OCI-LY1 (cell line): ENCODE data around the gene TMCC1.
A peak's percentile ranks its signal among the peaks of the same experiment; 100 is the strongest.

ENCODE experiments used
- H2AFZ ChIP-seq: fragments of 200-600 bp; sonication (generic), shearing (Covaris generic); 2 replicates; pipeline ENCODE4 v1.6.0; 2014; ENCODE audit warnings: antibody characterized with exemption, mild to moderate bottlenecking, low read length
- H3F3A ChIP-seq: fragments of 200-600 bp; sonication (generic), shearing (Covaris generic); 2 replicates; pipeline ENCODE4 v1.6.0; 2014; ENCODE audit warnings: mild to moderate bottlenecking, antibody characterized with exemption, low read length, moderate library complexity; ENCODE audit not compliant: insufficient read depth
- H3K27ac ChIP-seq: fragments of 200-600 bp; sonication (generic); 2 replicates; pipeline ENCODE4 v1.5.1; 2014; ENCODE audit warnings: low read length, mixed run types, mild to moderate bottlenecking, low read depth; ENCODE audit not compliant: poor library complexity, severe bottlenecking
- H3K27me3 ChIP-seq: fragments of 200-600 bp; sonication (generic); 2 replicates; pipeline ENCODE4 v1.6.0; 2014; ENCODE audit warnings: antibody characterized with exemption, mild to moderate bottlenecking, low read length, moderate library complexity; ENCODE audit not compliant: insufficient read depth
- H3K36me3 ChIP-seq: fragments of 200-600 bp; sonication (generic); 2 replicates; pipeline ENCODE4 v1.6.1; 2014; ENCODE audit warnings: mild to moderate bottlenecking, antibody characterized with exemption, low read length, moderate library complexity, mixed read lengths; ENCODE audit not compliant: insufficient read depth
- H3K4me1 ChIP-seq: fragments of 200-600 bp; sonication (generic); 2 replicates; pipeline ENCODE4 v1.5.1; 2014; ENCODE audit warnings: mild to moderate bottlenecking, low read length, moderate library complexity; ENCODE audit not compliant: insufficient read depth, severe bottlenecking
- H3K4me2 ChIP-seq: fragments of 200-600 bp; sonication (generic), shearing (Covaris generic); 2 replicates; pipeline ENCODE4 v1.6.1; 2014; ENCODE audit warnings: low read length
- H3K4me3 ChIP-seq: fragments of 200-600 bp; sonication (generic); 2 replicates; pipeline ENCODE4 v1.5.1; 2014; ENCODE audit warnings: low read length, low read depth, mild to moderate bottlenecking, mixed read lengths; ENCODE audit not compliant: poor library complexity, severe bottlenecking
- H3K79me2 ChIP-seq: fragments of 200-600 bp; shearing (Covaris generic); 2 replicates; pipeline ENCODE4 v1.6.1; 2016; ENCODE audit warnings: mixed run types, low read length, mixed read lengths; ENCODE audit not compliant: insufficient read depth
- H3K9ac ChIP-seq: fragments of 200-600 bp; sonication (generic), shearing (Covaris generic); 2 replicates; pipeline ENCODE4 v1.6.1; 2014; ENCODE audit warnings: mild to moderate bottlenecking, low read length, mixed read lengths
- H3K9me2 ChIP-seq: fragments of 200-600 bp; sonication (generic), shearing (Covaris generic); 2 replicates; pipeline ENCODE4 v1.6.1; 2014; ENCODE audit warnings: low read depth, mild to moderate bottlenecking, low read length, mixed read lengths
- H3K9me3 ChIP-seq: fragments of 200-600 bp; shearing (Covaris generic); 2 replicates; pipeline ENCODE4 v1.6.1; 2014; ENCODE audit warnings: low read length, mixed read lengths
- H4K20me1 ChIP-seq: fragments of 200-600 bp; sonication (generic), shearing (Covaris generic); 2 replicates; pipeline ENCODE4 v1.6.0; 2016; ENCODE audit warnings: mild to moderate bottlenecking, low read length; ENCODE audit not compliant: insufficient read depth
- CTCF ChIP-seq: fragments of 200-600 bp; sonication (generic), shearing (Covaris generic); IDR thresholded peaks from 2 replicates; pipeline ENCODE4 v1.5.1; 2017; ENCODE audit warnings: mild to moderate bottlenecking, antibody characterized with exemption, low read length, moderate library complexity, mixed read lengths
- EZH2 ChIP-seq: fragments of 200-600 bp; sonication (generic), shearing (Covaris generic); IDR thresholded peaks from 2 replicates; pipeline ENCODE4 v1.8.0; 2017; ENCODE audit warnings: borderline replicate concordance, mixed run types, mild to moderate bottlenecking, antibody characterized with exemption, low read length, moderate library complexity, mixed read lengths

Gene TMCC1

GRCh38 chr3:129796146-129796545 lies 97.4 kb downstream of the TMCC1 start:
- Histone ChIP-seq H3F3A (no peaks in the 10 kb centered on the region), H3K27ac (no peak overlapping the region), H2AFZ (no peak overlapping the region), H3K36me3 (no peaks in the 10 kb centered on the region), H3K79me2 (no peaks in the 10 kb centered on the region), H3K4me1 (peaks cover 42% of the 10 kb centered on the region), H3K9ac (no peak overlapping the region), H3K4me3 (no peak overlapping the region), H3K9me3 (no peaks in the 10 kb centered on the region), H3K4me2 (no peak overlapping the region), H3K9me2 (no peaks in the 10 kb centered on the region), H3K27me3 (no peaks in the 10 kb centered on the region), H4K20me1 (no peaks in the 10 kb centered on the region)
- TF ChIP-seq CTCF (no peak), EZH2 (no peak)

GRCh38 chr3:129795186-129796010 lies 98.1 kb downstream of the TMCC1 start:
- Histone ChIP-seq H3K4me3 (no peak overlapping the region), H3K4me2 (peak overlapping the region; percentile 12; the same call in 1 of the 2 replicates)

More at GRCh38 chr3:129795186-129796010, 98.1 kb downstream of the TMCC1 start:
- Histone ChIP-seq H3F3A (no peaks in the 10 kb centered on the region), H2AFZ (no peak overlapping the region), H3K36me3 (no peaks in the 10 kb centered on the region; the same call in 1 of the 2 replicates), H3K9ac (0 out of 2 replicates have a peak overlapping the region, but pooled peaks have one; percentile 0), H3K4me1 (peaks cover 49% of the 10 kb centered on the region), H3K27me3 (no peaks in the 10 kb centered on the region), H4K20me1 (no peaks in the 10 kb centered on the region), H3K79me2 (0 out of 2 replicates have a peak, but pooled peaks cover 4% of the 10 kb centered on the region), H3K27ac (peak overlapping the region; percentile 15), H3K9me3 (no peaks in the 10 kb centered on the region), H3K9me2 (no peaks in the 10 kb centered on the region)
- TF ChIP-seq CTCF (no peak), EZH2 (no peak)
